ENCODE data around the gene CDC37.
A peak's percentile ranks its signal among the peaks of the same experiment; 100 is the strongest.

CDC37 gene

GRCh38 chr19:10403137-10404021 lies at the start of gene CDC37:
TSS of gene CDC37 (minus strand) at chr19:10403542. CDS start at chr19:10403479, 63 bp downstream.
- DNase-seq = peak; percentile 99

GRCh38 chr19:10450853-10451609 lies 47.7 kb upstream of the CDC37 start:
- DNase-seq = no peak

GRCh38 chr19:10450191-10450852 lies 47.0 kb upstream of the CDC37 start:
- no peak for DNase-seq

GRCh38 chr19:10449037-10449436 lies 45.7 kb upstream of the CDC37 start:
- no peak for DNase-seq

GRCh38 chr19:10442698-10443097 lies 39.4 kb upstream of the CDC37 start:
- no peak for DNase-seq

- no peak for DNase-seq
These were observed 36.2 kb upstream of the CDC37 start for GRCh38 chr19:10439588-10439987.

GRCh38 chr19:10433131-10433536 lies 29.8 kb upstream of the CDC37 start:
- DNase-seq = no peak

- DNase-seq = no peak
These were observed 29.4 kb upstream of the CDC37 start for GRCh38 chr19:10432736-10433130.

GRCh38 chr19:10431943-10432735 lies 28.8 kb upstream of the CDC37 start:
- peak; percentile 80 for DNase-seq

GRCh38 chr19:10431254-10431942 lies 28.1 kb upstream of the CDC37 start:
- no peak for DNase-seq

- DNase-seq = no peak
These were observed 27.3 kb upstream of the CDC37 start for GRCh38 chr19:10430505-10431253.

- no peak for DNase-seq
These were observed 25.6 kb upstream of the CDC37 start for GRCh38 chr19:10428996-10429381.

- no peak for DNase-seq
These were observed 23.8 kb upstream of the CDC37 start for GRCh38 chr19:10427169-10427568.

GRCh38 chr19:10424011-10424637 lies 20.8 kb upstream of the CDC37 start:
- DNase-seq = peak; percentile 87

- no peak for DNase-seq
These were observed 19.5 kb upstream of the CDC37 start for GRCh38 chr19:10422846-10423245.

- DNase-seq = no peak
These were observed 18.7 kb upstream of the CDC37 start for GRCh38 chr19:10422046-10422461.

GRCh38 chr19:10421240-10422045 lies 18.1 kb upstream of the CDC37 start:
- no peak for DNase-seq

- peak; percentile 81 for DNase-seq
These were observed 17.3 kb upstream of the CDC37 start, which contains the start of gene PDE4A for GRCh38 chr19:10420444-10421239. TSS of gene PDE4A (plus strand) at chr19:10420538. CDS start at chr19:10420765, 227 bp downstream.
